Esophagus muscularis mucosa (tissue), 4 donors: Measurements from ENCODE around the gene PPP1R3A. TPM values are rescaled to one million over a fixed set of nuclear protein-coding genes. Genes with fewer than 3 reads are reported as not detected.
"Not testable (repeated sequence)": the region's sequence is repeated elsewhere in the genome, so short reads cannot be mapped to it uniquely, and the experiment has no call there.

Experiments
- DNase-seq: peaks from one replicate; pipeline ENCODE4 v3.0.0-alpha.2; 2017; ENCODE audit errors: extremely low spot score
- H3K27ac ChIP-seq, 4 donors: fragments of 200-600 bp; sonication (generic); replicated peaks in 1 of 4; 1 replicate in 3 of 4; 2 replicates in 1 of 4; pipeline ENCODE4 v1.5.1; 2016 to 2019; ENCODE audit warnings: mild to moderate bottlenecking in 1 of 4
- H3K27me3 ChIP-seq, 4 donors: fragments of 200-600 bp; sonication (generic); one replicate each; pipeline versions ENCODE4 v1.5.1 to v1.6.0; 2016 to 2019
- H3K36me3 ChIP-seq, 4 donors: fragments of 200-600 bp; sonication (generic); one replicate each; pipeline ENCODE4 v1.5.1; 2016 to 2019
- H3K4me1 ChIP-seq, 4 donors: fragments of 200-600 bp; sonication (generic); one replicate each; pipeline ENCODE4 v1.5.1; 2016 to 2019
- H3K4me3 ChIP-seq, 4 donors: fragments of 200-600 bp; sonication (generic); 1 replicate in 2 of 4; 2 replicates in 2 of 4; pipeline ENCODE4 v1.5.1; 2016 to 2019; ENCODE audit warnings: mild to moderate bottlenecking in 4 of 4, moderate library complexity in 1 of 4
- H3K9me3 ChIP-seq, 4 donors: fragments of 200-600 bp; sonication (generic); 1 replicate in 3 of 4; 2 replicates in 1 of 4; pipeline ENCODE4 v1.5.1; 2016 to 2019
- EP300 ChIP-seq: sonication (generic); formaldehyde crosslinking; IDR thresholded peaks from one replicate; pipeline ENCODE4 v1.6.1; 2017; ENCODE audit warnings: antibody characterized with exemption
- POLR2A ChIP-seq: fragments of 450-650 bp; IDR thresholded peaks from one replicate; pipeline ENCODE4 v1.6.1; 2017; ENCODE audit warnings: antibody characterized with exemption, moderate library complexity, mild to moderate bottlenecking, low read depth
- POLR2AphosphoS5 ChIP-seq, 2 donors: sonication (generic); formaldehyde crosslinking; IDR thresholded peaks; one replicate each; pipeline ENCODE4 v1.6.1; 2017; ENCODE audit warnings: antibody characterized with exemption in 2 of 2
- WGBS: methylation state at CpG from one replicate; pipeline ENCODE4 v1.1.5; 2018; 5-methylcytosine and 5-hydroxymethylcytosine counted together
- intact Hi-C: fragments of 100-400 bp; cut with DNase I; formaldehyde crosslinking; loops from one replicate; pipeline ENCODE4 v1.15.1; 2023
- total RNA-seq, 4 donors: library from RNA; depleted of rRNA; stranded (reverse); fragments of >200 nt; gene quantifications; one replicate each; pipeline versions ENCODE4 v1.1.0 to v1.2.1, GENCODE V29; 2016
- TF ChIP-seq, protein P1 (sequence below), 3 experiments: fragments of 200-600 bp in 2 of 3; fragments of 450-650 bp in 1 of 3; sonication (generic) in 2 of 3; IDR thresholded peaks; one replicate each; pipeline ENCODE4 v1.5.1; 2017 to 2019; ENCODE audit warnings: antibody characterized with exemption in 3 of 3, mild to moderate bottlenecking in 2 of 3, moderate library complexity in 1 of 3

The PPP1R3A gene
- total RNA-seq, 4 donors from 2014 or later: 0.17 to 0.26 (median 0.17) TPM; not detected in 1

DNA sequence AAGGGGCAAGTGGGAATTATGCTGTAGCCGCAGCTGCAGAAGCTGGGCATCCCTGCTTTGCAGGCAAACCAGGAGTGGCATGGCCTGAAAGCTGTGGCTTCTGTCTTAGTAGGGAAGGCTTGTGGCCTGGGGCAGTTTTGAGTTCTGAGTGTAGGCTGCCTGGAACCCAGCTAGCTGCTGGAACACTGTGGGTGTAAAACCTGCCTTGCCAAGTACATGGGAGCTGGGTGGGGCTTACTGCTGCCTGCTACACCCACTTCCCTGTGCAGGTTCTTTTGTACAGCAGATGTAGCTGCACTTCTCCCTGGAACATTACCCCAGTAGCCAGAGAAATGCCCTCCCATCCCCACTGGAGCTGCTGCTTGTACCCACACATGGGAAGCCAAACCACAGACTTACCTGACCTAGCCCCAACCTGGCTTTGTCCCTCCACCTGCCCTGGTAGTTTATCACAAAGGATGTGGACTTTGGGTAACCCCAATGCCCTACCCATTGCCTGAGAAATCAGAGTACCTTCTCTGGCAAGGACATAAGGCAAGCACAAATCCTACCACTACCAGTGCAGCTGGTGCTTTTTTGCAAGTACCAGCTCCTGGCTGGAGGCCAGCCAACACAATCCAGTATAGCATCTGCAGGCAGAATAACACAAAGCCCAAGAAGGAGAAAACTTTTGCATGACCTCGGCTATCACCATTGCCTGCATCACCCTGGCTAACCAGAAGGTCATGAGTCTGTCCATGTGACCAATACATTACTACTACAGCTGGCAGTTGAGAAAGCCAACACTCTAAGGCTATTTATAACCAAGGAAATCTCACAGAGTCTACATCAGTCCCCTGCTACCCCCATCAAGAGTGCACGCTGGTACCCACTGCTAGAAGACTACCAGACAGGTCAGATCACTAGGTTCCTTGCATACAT, 26.5 kb upstream of the PPP1R3A start:
- peaks cover 0 to 9% (median 3%) of the 10 kb centered on the region in 4 donors for H3K9me3 ChIP-seq
- H3K36me3 ChIP-seq: no peaks in the 10 kb centered on the region
- DNase-seq: no peak
- WGBS: 65% methylated on average over 2 of the region's 3 CpGs
- H3K4me3 ChIP-seq: no peak overlapping the region
- H3K4me1 ChIP-seq: peaks cover 0 to 6% (median 2%) of the 10 kb centered on the region in 4 donors
- no peak overlapping the region for H3K27ac ChIP-seq
- TF ChIP-seq POLR2AphosphoS5 (IDR thresholded peaks at IDR 0.05) (no peak), EP300 (no peak), POLR2A (no peak)
- TF ChIP-seq, protein P1, sequence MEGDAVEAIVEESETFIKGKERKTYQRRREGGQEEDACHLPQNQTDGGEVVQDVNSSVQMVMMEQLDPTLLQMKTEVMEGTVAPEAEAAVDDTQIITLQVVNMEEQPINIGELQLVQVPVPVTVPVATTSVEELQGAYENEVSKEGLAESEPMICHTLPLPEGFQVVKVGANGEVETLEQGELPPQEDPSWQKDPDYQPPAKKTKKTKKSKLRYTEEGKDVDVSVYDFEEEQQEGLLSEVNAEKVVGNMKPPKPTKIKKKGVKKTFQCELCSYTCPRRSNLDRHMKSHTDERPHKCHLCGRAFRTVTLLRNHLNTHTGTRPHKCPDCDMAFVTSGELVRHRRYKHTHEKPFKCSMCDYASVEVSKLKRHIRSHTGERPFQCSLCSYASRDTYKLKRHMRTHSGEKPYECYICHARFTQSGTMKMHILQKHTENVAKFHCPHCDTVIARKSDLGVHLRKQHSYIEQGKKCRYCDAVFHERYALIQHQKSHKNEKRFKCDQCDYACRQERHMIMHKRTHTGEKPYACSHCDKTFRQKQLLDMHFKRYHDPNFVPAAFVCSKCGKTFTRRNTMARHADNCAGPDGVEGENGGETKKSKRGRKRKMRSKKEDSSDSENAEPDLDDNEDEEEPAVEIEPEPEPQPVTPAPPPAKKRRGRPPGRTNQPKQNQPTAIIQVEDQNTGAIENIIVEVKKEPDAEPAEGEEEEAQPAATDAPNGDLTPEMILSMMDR (IDR thresholded peaks at IDR 0.05): no peak
- H3K27me3 ChIP-seq: no peaks in the 10 kb centered on the region
- intact Hi-C loops: no loop called here

DNA sequence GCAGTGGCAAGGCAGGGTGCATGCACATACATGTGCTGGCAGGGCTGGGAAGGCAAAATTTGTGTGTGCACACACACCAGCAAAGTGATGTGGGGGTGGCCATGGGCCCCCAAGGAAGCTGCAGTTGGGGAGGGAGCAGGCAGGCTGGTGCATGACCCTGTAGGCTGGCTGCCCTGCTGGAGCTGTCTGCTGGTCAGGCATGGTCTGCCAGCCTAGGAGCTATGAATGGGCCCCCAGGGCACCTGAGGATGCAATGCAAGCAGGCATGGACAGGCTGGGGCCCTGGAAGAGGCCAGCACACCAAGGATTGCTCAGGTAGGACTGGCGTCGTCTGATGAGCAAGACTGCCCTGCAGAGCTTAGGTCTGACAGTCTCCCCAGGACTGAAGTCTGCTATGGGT, 18.2 kb upstream of the PPP1R3A start:
- Histone ChIP-seq H3K4me3 (no peak overlapping the region), H3K27ac (no peak overlapping the region), H3K4me1 (no peaks in the 10 kb centered on the region), H3K27me3 (no peaks in the 10 kb centered on the region), H3K36me3 (no peaks in the 10 kb centered on the region), H3K9me3 (peaks cover 0 to 7% (median 0%) of the 10 kb centered on the region in 4 donors)
- DNase-seq: no peak
- 92% methylated on average over 2 of the region's 2 CpGs for WGBS
- no peak for TF ChIP-seq POLR2A
- TF ChIP-seq EP300: no peak
- TF ChIP-seq, protein P1 (IDR thresholded peaks at IDR 0.05): no peak
- TF ChIP-seq POLR2AphosphoS5 (IDR thresholded peaks at IDR 0.05): no peak
- intact Hi-C loops: no loop called here

DNA sequence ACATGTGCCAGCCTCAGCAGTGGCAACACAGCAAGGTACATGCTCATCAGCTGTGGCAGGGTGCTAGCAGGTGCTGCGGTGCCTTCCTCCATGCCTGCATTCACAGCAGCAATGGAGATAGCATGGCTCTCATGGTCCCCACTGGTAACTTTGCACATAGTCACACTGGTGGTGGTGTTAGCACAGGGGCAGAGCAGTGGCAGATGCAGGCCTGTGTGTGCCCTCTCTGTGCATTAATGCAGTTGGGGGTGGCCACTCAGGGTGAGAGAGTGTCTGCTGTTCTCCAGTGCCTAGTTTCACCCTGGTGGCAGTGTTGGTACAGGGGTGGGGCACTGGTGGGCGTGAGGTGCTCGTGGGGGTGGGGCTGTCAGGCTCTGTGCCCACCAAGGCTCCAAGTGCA, 17.7 kb upstream of the PPP1R3A start:
- Histone ChIP-seq H3K36me3 (no peaks in the 10 kb centered on the region), H3K27me3 (no peaks in the 10 kb centered on the region), H3K4me1 (no peaks in the 10 kb centered on the region), H3K27ac (no peak overlapping the region), H3K9me3 (peaks cover 0 to 7% (median 0%) of the 10 kb centered on the region in 4 donors), H3K4me3 (no peak overlapping the region)
- intact Hi-C loops: no loop called here
- 85% methylated on average over 3 of the region's 3 CpGs for WGBS
- TF ChIP-seq POLR2AphosphoS5 (IDR thresholded peaks at IDR 0.05): no peak
- TF ChIP-seq, protein P1 (IDR thresholded peaks at IDR 0.05): no peak
- DNase-seq: no peak

DNA sequence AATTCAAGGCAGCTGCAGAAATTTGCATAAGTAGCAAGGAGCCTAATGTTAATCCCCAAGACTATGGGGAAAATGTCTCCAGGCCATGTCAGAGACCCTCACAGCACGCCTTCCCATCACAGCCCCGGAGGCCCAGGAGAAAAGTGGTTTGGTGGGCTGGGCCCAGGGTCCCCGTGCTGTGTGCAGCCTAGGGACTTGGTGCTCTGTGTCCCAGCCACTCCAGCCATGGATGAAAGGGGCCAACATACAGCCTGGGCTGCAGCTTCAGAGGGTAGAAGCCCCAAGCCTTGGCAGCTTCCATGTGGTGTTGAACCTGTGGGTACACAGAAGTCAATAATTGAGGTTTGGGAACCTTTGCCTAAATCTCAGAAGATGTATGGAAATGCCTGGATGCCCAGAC, 10.6 kb upstream of the PPP1R3A start:
- H3K4me3 ChIP-seq, DNase-seq, intact Hi-C loops, H3K9me3 ChIP-seq, H3K4me1 ChIP-seq, H3K27ac ChIP-seq, H3K27me3 ChIP-seq, H3K36me3 ChIP-seq: not testable (repeated sequence)
- WGBS: 78% methylated on average over 3 of the region's 3 CpGs

DNA sequence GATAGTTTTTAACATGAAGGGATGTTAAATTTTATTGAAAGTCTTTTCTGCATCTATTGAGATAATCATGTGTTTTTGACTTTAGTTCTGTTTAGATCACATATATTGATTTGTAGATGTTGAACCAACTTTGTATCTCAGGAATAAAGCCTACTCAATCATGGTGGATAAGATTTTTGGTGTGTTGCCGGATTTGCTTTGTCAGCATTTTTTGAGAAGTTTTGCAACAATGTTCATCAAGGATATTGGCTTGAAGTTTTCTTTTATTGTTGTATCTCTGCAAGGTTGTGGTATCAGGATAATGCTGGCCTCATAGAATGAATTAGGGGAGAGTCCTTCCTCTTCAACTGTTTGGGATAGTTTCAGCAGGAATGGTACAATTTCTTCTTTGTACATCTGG, 9.3 kb upstream of the PPP1R3A start:
- intact Hi-C loops: no loop called here
- Histone ChIP-seq H3K9me3 (no peaks in the 10 kb centered on the region), H3K36me3 (no peaks in the 10 kb centered on the region), H3K4me3 (no peak overlapping the region), H3K4me1 (no peaks in the 10 kb centered on the region), H3K27me3 (no peaks in the 10 kb centered on the region), H3K27ac (no peak overlapping the region)
- 87% methylated on average over 1 of the region's 1 CpG for WGBS
- TF ChIP-seq, protein P1 (IDR thresholded peaks at IDR 0.05): no peak
- TF ChIP-seq EP300 (no peak), POLR2A (no peak), POLR2AphosphoS5 (IDR thresholded peaks at IDR 0.05) (no peak)
- DNase-seq: no peak
